ENCODE data around the gene TAF6. TPM values are rescaled to one million over a fixed set of nuclear protein-coding genes. Genes with fewer than 3 reads are reported as not detected.

TAF6 gene
- total RNA-seq, 1 experiment from 2014 or later, result 50.5 TPM

DNA sequence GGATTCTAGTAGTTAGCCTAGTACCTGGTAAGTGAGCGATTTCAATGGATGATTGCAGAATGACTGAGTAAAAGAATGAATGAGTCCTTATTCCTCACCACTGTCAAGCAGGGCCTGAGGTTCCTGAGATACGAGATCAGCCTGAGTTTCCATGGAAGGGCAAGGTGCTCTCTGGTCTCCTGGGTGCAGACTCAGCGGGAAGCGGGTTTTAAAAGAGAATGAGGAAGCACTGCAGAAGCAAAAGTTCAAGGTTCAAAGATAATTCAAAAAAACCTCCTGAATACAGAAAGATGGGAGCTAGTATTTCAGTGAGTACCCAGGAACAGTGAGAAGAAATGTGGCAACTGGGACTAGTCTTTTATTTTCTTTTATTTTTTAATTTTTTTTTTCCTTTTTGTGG lies 42.0 kb downstream of the TAF6 start:
- H3K4me3 Mint-ChIP-seq (ENCODE audit: low read depth, unreplicated experiment), result no peak overlapping the region
- intact Hi-C loops (cut with micrococcal nuclease; ENCODE audit: unreplicated experiment), result no loop called here
- TF ChIP-seq, protein P1, sequence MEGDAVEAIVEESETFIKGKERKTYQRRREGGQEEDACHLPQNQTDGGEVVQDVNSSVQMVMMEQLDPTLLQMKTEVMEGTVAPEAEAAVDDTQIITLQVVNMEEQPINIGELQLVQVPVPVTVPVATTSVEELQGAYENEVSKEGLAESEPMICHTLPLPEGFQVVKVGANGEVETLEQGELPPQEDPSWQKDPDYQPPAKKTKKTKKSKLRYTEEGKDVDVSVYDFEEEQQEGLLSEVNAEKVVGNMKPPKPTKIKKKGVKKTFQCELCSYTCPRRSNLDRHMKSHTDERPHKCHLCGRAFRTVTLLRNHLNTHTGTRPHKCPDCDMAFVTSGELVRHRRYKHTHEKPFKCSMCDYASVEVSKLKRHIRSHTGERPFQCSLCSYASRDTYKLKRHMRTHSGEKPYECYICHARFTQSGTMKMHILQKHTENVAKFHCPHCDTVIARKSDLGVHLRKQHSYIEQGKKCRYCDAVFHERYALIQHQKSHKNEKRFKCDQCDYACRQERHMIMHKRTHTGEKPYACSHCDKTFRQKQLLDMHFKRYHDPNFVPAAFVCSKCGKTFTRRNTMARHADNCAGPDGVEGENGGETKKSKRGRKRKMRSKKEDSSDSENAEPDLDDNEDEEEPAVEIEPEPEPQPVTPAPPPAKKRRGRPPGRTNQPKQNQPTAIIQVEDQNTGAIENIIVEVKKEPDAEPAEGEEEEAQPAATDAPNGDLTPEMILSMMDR (IDR thresholded peaks at IDR 0.05; ENCODE audit: unreplicated experiment), result no peak
- CTCF ChIA-PET, result no interaction called here
- H3K4me1 Mint-ChIP-seq (ENCODE audit: low read depth, unreplicated experiment), result no peaks in the 10 kb centered on the region
- peaks cover 6% of the 10 kb centered on the region for H3K9me3 Mint-ChIP-seq (ENCODE audit: low read depth, unreplicated experiment)
- peaks cover 88% of the 10 kb centered on the region for H3K36me3 Mint-ChIP-seq (ENCODE audit: insufficient read depth, unreplicated experiment)
- no peaks in the 10 kb centered on the region for H3K27me3 Mint-ChIP-seq (ENCODE audit: unreplicated experiment)
- H3K27ac Mint-ChIP-seq (ENCODE audit: unreplicated experiment), result no peak overlapping the region
- BruUV-seq (replicated peaks), result no TSS peak
- DNase-seq, result no peak

DNA sequence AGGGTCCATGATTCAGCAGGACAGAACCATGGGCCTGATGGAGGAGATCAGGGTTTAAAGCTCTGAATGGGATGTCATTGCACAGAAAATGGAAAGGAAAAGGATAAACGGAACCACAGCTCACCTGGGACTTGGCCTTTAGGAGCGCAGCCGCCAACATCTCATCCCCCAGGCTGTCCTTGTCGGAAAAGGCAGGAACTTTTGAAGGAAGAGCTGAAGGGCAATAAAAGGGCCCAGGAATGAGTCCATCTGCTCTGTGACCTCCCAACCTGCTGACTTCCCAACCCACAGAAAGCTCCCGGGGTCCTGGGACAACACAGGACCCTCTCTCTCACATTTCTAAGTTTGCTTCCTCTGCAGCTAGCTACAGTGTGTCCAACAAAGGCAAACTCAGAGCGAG lies 43.7 kb downstream of the TAF6 start:
- no peak for DNase-seq
- H3K4me1 Mint-ChIP-seq (ENCODE audit: low read depth, unreplicated experiment), result no peaks in the 10 kb centered on the region
- TF ChIP-seq, protein P1 (IDR thresholded peaks at IDR 0.05; ENCODE audit: unreplicated experiment), result no peak
- H3K4me3 Mint-ChIP-seq (ENCODE audit: low read depth, unreplicated experiment), result no peak overlapping the region
- no peaks in the 10 kb centered on the region for H3K27me3 Mint-ChIP-seq (ENCODE audit: unreplicated experiment)
- CTCF ChIA-PET, result no interaction called here
- no TSS peak for BruUV-seq (replicated peaks)
- no peak overlapping the region for H3K27ac Mint-ChIP-seq (ENCODE audit: unreplicated experiment)
- peaks cover 11% of the 10 kb centered on the region for H3K9me3 Mint-ChIP-seq (ENCODE audit: low read depth, unreplicated experiment)
- intact Hi-C loops (cut with micrococcal nuclease; ENCODE audit: unreplicated experiment), result no loop called here
- H3K36me3 Mint-ChIP-seq (ENCODE audit: insufficient read depth, unreplicated experiment), result peaks cover 90% of the 10 kb centered on the region

DNA sequence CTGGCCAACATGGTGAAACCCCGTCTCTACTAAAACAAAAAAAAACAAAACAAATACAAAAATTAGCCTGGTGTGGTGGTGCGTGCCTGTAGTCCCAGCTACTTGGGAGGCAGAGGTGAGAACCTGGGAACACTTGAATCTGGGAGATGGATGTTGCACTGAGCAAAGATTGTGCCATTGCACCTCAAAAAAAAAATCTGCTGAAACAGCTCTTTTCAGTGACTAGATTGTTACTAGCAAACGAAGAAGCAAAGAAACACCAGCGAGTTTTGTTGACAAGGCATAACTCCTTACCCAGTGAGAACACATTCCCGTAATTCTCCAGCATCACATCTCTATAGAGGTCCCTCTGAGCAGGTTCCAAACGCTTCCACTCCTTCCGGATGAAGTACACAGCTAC lies 44.3 kb downstream of the TAF6 start:
- intact Hi-C loops (cut with micrococcal nuclease; ENCODE audit: unreplicated experiment), result no loop called here
- no peak overlapping the region for H3K27ac Mint-ChIP-seq (ENCODE audit: unreplicated experiment)
- DNase-seq, result no peak
- CTCF ChIA-PET, result no interaction called here
- no peaks in the 10 kb centered on the region for H3K27me3 Mint-ChIP-seq (ENCODE audit: unreplicated experiment)
- H3K4me3 Mint-ChIP-seq (ENCODE audit: low read depth, unreplicated experiment), result no peak overlapping the region
- peaks cover 11% of the 10 kb centered on the region for H3K9me3 Mint-ChIP-seq (ENCODE audit: low read depth, unreplicated experiment)
- BruUV-seq (replicated peaks), result no TSS peak
- peaks cover 91% of the 10 kb centered on the region for H3K36me3 Mint-ChIP-seq (ENCODE audit: insufficient read depth, unreplicated experiment)
- TF ChIP-seq, protein P1 (IDR thresholded peaks at IDR 0.05; ENCODE audit: unreplicated experiment), result no peak
- no peaks in the 10 kb centered on the region for H3K4me1 Mint-ChIP-seq (ENCODE audit: low read depth, unreplicated experiment)

DNA sequence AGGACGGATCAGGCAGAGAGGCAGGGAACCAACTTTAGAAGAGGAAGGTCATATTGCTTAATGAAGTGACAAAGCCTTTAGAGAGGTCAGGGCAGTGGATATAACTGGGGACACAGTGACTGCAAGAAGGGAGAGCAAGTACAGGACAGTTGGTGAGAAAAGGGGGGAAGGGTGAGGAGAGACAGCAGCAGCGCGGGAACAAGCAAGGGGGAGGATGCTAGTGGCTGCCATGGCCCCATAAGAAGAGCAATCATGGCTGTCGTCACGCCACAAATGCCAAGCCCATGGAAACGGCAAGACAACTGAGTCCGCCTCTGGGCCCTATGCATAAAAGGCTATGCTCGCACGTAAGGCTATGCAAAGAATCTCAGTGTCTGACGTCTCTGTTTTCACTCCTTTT lies 46.7 kb downstream of the TAF6 start:
- BruUV-seq (replicated peaks), result no TSS peak
- H3K36me3 Mint-ChIP-seq (ENCODE audit: insufficient read depth, unreplicated experiment), result peaks cover 80% of the 10 kb centered on the region
- no peak for DNase-seq
- no peaks in the 10 kb centered on the region for H3K27me3 Mint-ChIP-seq (ENCODE audit: unreplicated experiment)
- H3K4me1 Mint-ChIP-seq (ENCODE audit: low read depth, unreplicated experiment), result no peaks in the 10 kb centered on the region
- H3K9me3 Mint-ChIP-seq (ENCODE audit: low read depth, unreplicated experiment), result peaks cover 11% of the 10 kb centered on the region
- TF ChIP-seq, protein P1 (IDR thresholded peaks at IDR 0.05; ENCODE audit: unreplicated experiment), result no peak
- no peak overlapping the region for H3K27ac Mint-ChIP-seq (ENCODE audit: unreplicated experiment)
- H3K4me3 Mint-ChIP-seq (ENCODE audit: low read depth, unreplicated experiment), result no peak overlapping the region
- CTCF ChIA-PET, result no interaction called here
- intact Hi-C loops (cut with micrococcal nuclease; ENCODE audit: unreplicated experiment), result no loop called here
